Activated naive CD4-positive, alpha-beta T cell (primary cell): Measurements from ENCODE around the gene MCTS1.
"Not testable (repeated sequence)": the region's sequence is repeated elsewhere in the genome, so short reads cannot be mapped to it uniquely, and the experiment has no call there.

Source experiments
- DNase-seq, 4 experiments: peaks; one replicate each; lab custom pipeline; 2025; lab: John Stamatoyannopoulos, UW

MCTS1 gene, protein sequence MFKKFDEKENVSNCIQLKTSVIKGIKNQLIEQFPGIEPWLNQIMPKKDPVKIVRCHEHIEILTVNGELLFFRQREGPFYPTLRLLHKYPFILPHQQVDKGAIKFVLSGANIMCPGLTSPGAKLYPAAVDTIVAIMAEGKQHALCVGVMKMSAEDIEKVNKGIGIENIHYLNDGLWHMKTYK

GRCh38 chrX:120603707-120604360 is at the start of gene MCTS1:
Gene MCTS1, plus strand, starts transcription at chrX:120604101. Its CDS starts 136 bp downstream, at chrX:120604237.
- peak; percentile 21 to 55 (median 32) for DNase-seq

DNA sequence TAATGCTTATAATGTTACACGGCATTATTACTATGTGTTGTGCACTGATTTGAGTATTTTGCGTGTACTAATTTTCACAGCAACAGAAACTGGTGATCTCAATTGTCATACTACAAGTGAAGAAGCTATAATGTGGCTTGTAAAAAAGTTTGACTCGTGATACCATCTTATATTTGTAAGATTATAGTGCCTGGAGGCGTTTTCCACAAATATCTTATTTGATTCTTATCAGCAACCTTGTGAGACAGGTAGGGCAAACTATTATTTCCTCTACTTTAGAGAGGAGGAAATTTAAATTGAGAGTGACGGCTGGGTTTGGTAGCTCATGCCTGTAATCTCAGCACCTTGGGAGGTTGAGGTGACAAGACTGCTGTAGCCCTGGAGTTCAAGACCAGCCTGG is 47.6 kb upstream of the MCTS1 start:
- no peak for DNase-seq

DNA sequence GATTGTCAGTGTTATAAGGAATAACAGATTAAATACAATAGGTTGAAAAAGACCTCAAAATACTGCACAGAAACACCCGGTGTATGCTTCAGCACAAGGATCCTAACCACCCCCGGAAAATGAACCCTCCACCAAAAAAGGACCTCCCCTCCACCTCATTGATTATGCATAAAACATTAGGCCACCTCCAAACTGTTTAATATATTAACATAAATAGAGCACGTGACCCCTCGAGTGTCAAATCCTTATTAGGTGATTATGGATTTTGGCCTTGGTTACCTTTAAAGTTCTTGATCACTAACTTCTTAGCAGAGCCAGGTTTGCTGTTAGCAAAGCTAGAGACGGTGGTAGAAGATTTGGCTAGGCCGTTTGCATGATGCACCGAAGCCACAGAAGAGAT is 44.1 kb upstream of the MCTS1 start:
- DNase-seq = no peak

- DNase-seq = peak; percentile 1 to 33 (median 14)
Observed at GRCh38 chrX:120560405-120560841, 43.5 kb upstream of the MCTS1 start.

DNA sequence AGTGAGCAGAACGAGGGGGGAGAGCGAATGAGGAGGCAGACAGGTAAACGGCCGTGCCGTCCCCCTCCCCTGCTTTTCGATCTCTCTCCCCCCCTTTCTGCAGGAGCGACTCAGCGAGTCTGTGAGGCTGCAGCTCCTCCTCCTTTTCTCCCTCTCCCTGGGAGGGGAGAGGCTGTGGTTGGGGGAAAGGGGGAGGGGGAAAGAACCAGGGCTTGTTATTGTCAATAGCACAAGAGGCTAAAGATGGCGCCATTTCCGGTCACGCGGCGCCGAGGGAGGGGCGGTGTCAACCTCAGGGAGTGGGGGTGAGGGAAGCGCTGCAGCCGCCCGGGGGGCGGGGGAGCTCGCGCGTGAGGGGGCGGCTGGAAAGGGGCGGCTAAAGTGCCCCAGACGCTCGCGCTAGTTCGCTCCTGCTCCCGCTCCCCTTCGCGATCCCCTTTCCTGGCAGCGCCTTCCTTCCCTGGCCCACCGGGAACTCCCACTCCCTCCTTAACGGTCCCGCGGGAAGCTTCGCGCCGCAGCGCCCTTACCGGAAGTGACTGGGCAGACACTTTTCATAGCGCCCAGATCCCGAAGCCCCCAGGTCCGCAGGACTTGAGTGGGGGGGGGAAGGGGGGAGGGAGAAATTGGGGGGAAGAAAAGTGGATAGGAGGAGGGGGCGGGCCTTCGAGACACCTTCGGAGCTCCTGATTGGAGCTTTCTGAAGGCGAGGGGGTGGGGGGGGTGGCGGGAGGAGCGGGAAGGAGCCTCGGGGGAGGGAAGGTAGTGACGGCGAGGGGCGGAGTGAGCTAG is 42.9 kb upstream of the MCTS1 start, which contains the start of gene CUL4B:
CUL4B (minus strand) TSS at position 121 of the 792 bp plus-strand sequence. CDS start 324 bp downstream, outside the sequence.
- peak; percentile 61 to 87 (median 77) for DNase-seq

- no peak for DNase-seq
Observed at GRCh38 chrX:120561634-120562568, 42.0 kb upstream of the MCTS1 start.

GRCh38 chrX:120562569-120562926 is 41.4 kb upstream of the MCTS1 start:
- DNase-seq = no peak

DNA sequence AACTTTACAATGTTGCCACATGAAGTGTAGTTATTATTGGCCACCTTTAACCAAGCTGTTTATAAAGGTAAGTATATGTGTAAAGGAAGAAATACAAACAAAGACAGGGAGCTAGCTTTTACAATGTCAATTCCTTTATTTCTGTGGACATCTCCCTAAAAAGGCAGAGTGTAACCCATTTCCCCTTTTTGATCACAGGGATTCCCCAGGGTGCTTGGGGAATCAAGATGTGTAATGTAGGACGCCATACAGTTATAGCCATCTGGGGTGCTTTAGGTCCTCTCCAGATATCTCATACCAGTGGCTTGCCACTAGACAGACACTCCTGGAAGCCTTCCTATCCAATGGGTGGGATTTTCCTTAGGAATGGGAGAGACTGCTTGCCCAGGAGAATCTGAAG is 39.0 kb upstream of the MCTS1 start:
- DNase-seq = no peak

DNA sequence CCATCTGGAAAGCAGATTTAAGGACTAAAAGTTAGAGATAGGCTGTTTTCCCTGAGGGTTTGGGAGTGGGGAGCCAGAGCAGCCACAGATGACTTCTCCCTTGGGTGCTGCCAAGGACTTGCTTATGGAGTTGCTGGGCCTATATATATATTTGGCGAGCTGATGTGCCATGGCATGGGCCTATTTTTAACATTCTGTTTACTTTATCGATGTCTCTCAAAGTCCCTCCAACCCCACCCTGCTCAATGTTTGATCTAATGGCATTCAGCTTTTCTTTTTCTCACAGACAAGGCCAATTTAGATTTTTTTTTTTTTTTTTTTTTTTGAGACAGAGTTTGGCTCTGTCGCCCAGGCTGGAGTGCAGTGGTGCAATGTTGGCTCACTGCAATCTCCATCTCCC is 37.1 kb upstream of the MCTS1 start:
- no peak for DNase-seq

DNA sequence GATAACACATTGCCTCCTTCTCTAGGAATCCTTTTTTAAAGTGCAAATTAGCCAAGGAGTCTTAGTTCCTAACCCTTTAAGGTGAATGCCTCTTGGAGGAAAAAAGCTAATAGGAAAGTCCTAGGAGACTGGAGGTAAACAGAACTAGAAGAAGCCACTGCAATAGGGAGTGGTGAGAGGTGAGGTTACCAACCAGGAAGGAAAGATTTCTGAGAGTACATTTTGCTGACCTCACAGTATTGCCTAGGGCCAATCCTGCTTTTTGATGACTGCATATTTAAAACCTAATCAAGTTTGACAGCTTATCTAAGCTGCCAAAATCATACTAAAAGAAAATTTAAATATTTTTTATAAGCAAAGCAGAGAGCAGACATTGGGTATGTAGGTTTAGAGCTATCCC is 35.9 kb upstream of the MCTS1 start:
- DNase-seq = no peak

- no peak for DNase-seq
Observed at GRCh38 chrX:120568609-120569008, 35.3 kb upstream of the MCTS1 start.

GRCh38 chrX:120570011-120570600 is 33.8 kb upstream of the MCTS1 start:
- no peak for DNase-seq

DNA sequence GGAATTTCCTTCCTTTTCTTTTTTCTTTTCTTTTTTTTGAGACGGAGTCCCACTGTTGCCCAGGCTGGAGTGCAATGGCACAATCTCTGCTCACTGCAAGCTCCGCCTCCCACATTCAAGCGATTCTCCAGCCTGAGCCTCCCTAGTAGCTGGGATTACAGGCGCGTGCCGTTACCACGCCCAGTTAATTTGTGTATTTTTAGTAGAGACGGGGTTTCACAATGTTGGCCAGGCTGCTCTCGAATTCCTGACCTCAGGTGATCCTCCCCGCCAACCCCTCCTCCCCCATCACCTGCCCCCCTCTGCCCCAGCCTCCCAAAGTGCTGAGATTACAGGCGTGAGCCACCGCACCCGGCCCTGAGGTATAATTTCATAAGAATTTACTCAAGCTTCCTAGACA is 30.1 kb upstream of the MCTS1 start:
- not testable (repeated sequence) for DNase-seq

DNA sequence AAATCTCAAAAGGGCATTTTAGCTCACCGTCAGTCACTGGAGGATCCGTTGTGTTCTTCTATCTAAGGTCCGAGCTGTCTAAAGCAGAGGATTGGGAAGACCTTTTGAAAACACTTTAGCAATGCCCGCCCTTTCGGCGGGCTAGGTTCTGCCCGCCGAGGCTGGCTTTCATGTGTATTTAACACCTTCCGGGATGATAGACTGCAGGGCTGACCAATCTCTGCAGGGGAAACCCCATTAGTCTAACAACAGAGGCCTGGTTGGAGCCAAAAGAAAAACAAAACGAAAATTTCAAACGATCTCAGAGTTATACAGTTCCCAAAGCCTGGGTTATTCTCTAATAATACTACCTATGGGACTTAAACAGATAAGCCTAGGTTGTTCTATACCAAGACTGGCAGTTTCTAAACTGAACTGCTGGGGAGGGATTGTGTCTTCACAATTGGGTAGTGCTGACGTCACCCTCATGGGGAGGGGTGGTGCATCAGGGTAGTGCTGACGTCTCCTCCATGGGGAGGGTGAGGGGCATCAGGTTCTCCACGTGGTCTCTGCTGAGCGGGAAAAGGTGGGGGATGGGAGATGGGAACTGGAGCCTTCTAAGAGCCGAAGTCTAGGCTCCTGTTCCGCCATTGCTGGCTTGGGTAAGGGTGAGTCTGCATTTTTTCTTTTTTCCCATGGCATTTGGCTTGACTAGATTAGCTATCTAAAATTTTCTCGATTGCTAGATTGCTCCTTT is 28.4 kb upstream of the MCTS1 start:
- DNase-seq = no peak

GRCh38 chrX:120585702-120586101 is 18.2 kb upstream of the MCTS1 start:
- no peak for DNase-seq

DNA sequence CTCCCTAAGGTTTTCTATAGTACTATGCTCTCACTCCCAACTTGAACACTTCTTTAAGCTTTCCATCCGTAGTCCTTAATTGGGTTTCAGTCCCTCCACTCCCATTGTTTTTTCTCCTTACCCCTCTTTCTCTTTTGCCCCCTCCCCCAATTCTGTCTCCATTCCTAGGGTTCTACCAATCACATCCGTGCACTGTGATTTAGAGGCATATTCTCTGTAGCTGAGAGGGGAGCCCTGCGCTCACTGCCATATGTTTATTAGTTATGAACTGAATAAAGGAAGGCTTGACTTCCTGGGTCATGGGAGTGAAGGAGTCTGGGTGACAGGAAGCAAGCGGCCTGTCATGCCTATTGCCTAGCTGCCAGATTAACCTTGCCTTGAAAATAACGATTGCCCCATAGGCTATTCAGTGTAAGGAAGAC is 471 bp downstream of the MCTS1 start:
- DNase-seq = peak in 1 of 4 experiments; percentile 2

- DNase-seq = no peak
Observed at GRCh38 chrX:120612086-120612485, 8.2 kb downstream of the MCTS1 start.

GRCh38 chrX:120614816-120615215 is 10.9 kb downstream of the MCTS1 start:
- no peak for DNase-seq

DNA sequence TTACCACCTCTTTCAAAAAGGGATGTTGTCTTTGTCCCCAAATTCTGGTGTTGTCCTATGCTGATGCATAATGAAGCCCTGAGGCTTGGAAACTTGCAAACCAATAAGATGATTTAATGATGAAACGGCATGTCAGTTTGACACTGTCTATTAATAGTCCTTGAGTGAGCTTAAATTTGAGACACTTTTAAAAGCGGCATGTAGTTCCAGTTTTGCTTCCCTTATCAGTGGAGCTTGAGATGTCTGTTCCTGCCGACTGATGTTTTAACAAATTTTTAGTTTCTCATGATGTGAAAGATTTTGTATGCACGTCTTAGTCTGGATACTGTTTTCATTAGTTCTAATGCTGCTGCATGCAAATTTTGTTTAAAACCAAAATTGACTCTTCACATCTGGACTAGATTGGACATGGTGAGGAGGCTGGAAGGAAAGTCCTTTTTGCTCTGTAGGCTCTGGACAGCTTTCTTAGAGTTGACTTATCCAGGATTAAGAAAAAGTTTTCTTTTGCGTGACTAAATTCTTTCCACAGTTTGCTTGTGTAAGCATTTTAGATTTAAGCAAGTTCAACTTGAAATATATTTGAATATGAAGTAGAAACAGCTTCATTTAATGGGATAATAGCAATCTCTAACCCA is 14.2 kb downstream of the MCTS1 start:
- no peak for DNase-seq

DNA sequence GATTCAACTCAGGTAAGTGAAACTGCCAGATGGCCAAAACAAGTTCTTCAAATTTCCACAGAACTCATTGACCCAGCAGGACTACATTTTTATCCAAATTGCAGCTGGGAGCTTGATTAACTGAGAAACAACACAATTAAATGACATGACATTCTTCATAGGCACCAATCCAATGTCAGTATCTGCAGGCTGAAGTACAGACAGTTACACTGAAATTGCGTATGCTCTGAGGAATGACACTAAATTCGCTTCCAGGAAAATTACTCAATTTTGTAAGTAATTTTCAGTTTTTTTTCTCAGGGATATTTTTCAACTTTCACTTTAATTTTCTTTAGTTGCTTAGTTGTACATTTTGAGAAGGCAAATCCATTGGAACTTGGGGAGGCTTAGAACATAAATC is 21.5 kb downstream of the MCTS1 start:
- no peak for DNase-seq
